ENCODE data around the gene NEXN. TPM values are rescaled to one million over a fixed set of nuclear protein-coding genes. Genes with fewer than 3 reads are reported as not detected.
"Not testable (repeated sequence)": the region's sequence is repeated elsewhere in the genome, so short reads cannot be mapped to it uniquely, and the experiment has no call there.

NEXN gene
- total RNA-seq, 4 donors from 2014 or later: 9.5 to 48.4 (median 34.9) TPM

DNA sequence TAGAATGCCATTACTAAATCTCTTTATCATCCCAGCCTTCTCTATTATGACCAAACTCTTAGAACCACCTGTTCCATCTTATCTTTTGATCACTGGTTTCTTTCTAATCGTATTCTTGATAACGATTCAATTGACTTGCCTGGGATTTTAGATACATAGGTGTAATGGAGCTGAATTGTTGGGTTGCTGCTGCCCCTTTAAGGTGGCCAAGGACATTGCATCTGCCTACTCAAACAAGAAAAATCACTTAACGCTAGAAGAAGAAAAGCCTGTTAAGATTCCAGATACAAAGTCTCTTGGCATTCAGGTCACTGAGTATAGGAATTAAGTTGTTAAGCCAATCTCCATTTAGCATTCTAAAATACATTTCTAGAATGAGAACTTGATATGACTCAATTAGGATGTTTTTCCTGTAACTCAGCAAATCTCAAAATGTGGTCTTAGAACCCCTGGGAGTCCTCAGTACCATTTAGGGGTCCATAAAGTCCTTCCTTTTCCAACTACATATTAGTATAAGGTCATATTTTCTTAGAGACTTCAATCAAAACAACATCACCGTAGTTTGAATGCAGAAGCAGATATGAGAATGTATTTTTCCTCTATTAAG is 12.4 kb downstream of the NEXN start:
- no peaks in the 10 kb centered on the region for H3K4me1 ChIP-seq
- intact Hi-C loops (cut with DNase I; ENCODE audit: low total_unique reads): no loop called here
- no peaks in the 10 kb centered on the region for H3K36me3 ChIP-seq
- H3K4me3 ChIP-seq: no peak overlapping the region
- no peak overlapping the region for H3K27ac ChIP-seq
- TF ChIP-seq POLR2A (IDR thresholded peaks at IDR 0.05) (no peak), CTCF (IDR thresholded peaks at IDR 0.05) (peak; percentile 47 to 75 (median 68))
- peak in 1 of 2 donors; percentile 35 for DNase-seq
- H3K9me3 ChIP-seq: no peaks in the 10 kb centered on the region
- no peaks in the 10 kb centered on the region for H3K27me3 ChIP-seq

DNA sequence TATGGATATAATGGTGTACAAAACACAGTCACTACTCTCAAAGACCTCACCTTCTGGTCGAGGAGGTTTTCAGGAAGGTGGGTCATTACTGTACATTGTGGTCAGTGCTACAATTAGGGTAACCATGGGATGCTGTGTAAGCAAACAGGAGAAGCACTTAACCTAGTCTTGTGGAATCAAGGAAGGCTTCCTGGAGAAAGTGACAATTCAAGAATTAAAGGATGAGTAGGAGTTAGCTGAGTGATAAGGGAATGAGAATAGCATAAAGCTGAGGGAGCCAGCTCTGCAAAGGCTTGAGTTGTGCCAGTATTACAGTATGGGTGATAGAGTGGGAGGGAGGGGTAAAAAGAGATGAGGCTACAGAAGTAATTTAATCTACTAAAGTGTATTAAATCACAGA is 17.2 kb downstream of the NEXN start:
- no peaks in the 10 kb centered on the region for H3K27me3 ChIP-seq
- no peaks in the 10 kb centered on the region for H3K4me1 ChIP-seq
- DNase-seq: no peak
- intact Hi-C loops (cut with DNase I; ENCODE audit: low total_unique reads): no loop called here
- no peak overlapping the region for H3K27ac ChIP-seq
- no peak for TF ChIP-seq POLR2A (IDR thresholded peaks at IDR 0.05)
- no peak for TF ChIP-seq CTCF (IDR thresholded peaks at IDR 0.05)
- H3K36me3 ChIP-seq: no peaks in the 10 kb centered on the region
- no peaks in the 10 kb centered on the region for H3K9me3 ChIP-seq
- H3K4me3 ChIP-seq: no peak overlapping the region

DNA sequence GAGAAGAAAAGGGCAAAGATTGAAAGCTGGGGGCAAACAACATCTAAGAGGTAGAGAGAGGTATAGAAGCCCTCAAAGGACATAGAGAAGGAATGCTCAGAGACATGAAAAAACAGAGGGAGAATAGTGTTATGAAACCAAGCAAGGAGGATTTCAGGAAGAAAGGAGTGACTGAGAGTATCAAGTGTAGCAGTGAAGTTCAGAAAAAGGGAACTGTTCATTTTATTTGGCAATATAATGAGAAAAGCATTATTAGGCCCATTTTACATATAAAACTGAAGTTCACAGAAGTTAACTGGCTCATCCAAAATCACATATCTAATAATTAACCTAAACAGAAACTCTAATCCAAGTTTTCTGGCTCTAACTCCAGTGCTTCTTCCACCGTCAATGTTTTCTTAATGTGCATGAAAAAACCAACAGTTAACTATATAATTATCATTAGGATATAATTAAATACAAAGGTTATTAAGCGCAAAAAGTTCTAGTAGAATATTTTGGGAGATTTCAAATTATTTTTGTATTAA is 17.7 kb downstream of the NEXN start:
- Histone ChIP-seq H3K4me1 (no peaks in the 10 kb centered on the region), H3K4me3 (no peak overlapping the region), H3K36me3 (no peaks in the 10 kb centered on the region), H3K9me3 (no peaks in the 10 kb centered on the region), H3K27ac (no peak overlapping the region), H3K27me3 (no peaks in the 10 kb centered on the region)
- no peak for DNase-seq
- TF ChIP-seq POLR2A (IDR thresholded peaks at IDR 0.05) (no peak), CTCF (IDR thresholded peaks at IDR 0.05) (no peak)
- intact Hi-C loops (cut with DNase I; ENCODE audit: low total_unique reads): no loop called here

GRCh38 chr1:77906624-77907023 is 18.2 kb downstream of the NEXN start:
- no peaks in the 10 kb centered on the region for H3K27me3 ChIP-seq
- no peaks in the 10 kb centered on the region for H3K9me3 ChIP-seq
- H3K4me1 ChIP-seq: no peaks in the 10 kb centered on the region
- H3K4me3 ChIP-seq: no peak overlapping the region
- intact Hi-C loops (cut with DNase I; ENCODE audit: low total_unique reads): no loop called here
- no peaks in the 10 kb centered on the region for H3K36me3 ChIP-seq
- no peak for DNase-seq
- TF ChIP-seq POLR2A (IDR thresholded peaks at IDR 0.05) (no peak), CTCF (IDR thresholded peaks at IDR 0.05) (no peak)
- no peak overlapping the region for H3K27ac ChIP-seq

GRCh38 chr1:77910116-77910515 is 21.7 kb downstream of the NEXN start:
- TF ChIP-seq CTCF (IDR thresholded peaks at IDR 0.05) (no peak), POLR2A (IDR thresholded peaks at IDR 0.05) (no peak)
- no peaks in the 10 kb centered on the region for H3K4me1 ChIP-seq

DNA sequence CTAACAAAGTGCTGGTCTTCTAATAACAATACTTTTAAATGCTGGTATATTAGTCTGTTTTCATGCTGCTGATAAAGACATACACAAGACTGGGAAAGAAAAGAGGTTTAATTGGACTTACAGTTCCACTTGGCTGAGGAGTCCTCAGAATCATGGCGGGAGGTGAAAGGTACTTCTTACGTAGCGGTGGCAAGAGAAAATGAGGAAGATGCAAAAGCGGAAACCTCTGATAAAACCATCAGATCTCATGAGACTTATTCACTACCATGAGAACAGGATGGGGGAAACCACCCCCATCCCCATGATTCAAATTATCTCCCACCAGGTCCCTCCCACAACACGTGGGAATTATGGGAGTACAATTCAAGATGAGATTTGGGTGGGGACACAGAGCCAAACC is 30.5 kb downstream of the NEXN start:
- intact Hi-C loops (cut with DNase I; ENCODE audit: low total_unique reads); H3K4me3 ChIP-seq; H3K27me3 ChIP-seq; H3K27ac ChIP-seq; DNase-seq; H3K9me3 ChIP-seq; H3K36me3 ChIP-seq; H3K4me1 ChIP-seq: not testable (repeated sequence)

More at GRCh38 chr1:77910116-77910515, 21.7 kb downstream of the NEXN start:
- H3K4me3 ChIP-seq: no peak overlapping the region
- no peaks in the 10 kb centered on the region for H3K36me3 ChIP-seq
- H3K9me3 ChIP-seq: no peaks in the 10 kb centered on the region
- H3K27ac ChIP-seq: no peak overlapping the region
- no peaks in the 10 kb centered on the region for H3K27me3 ChIP-seq
- intact Hi-C loops (cut with DNase I; ENCODE audit: low total_unique reads): no loop called here
- no peak for DNase-seq
